Activated naive CD4-positive, alpha-beta T cell treated with anti-CD3 and anti-CD28 coated beads, Interleukin-2, amount 50 U/mL, for 16 hours (primary cell): ENCODE data around the gene RALGAPA1.
"Not testable (repeated sequence)": the region's sequence is repeated elsewhere in the genome, so short reads cannot be mapped to it uniquely, and the experiment has no call there.

Experiments used
- DNase-seq: peaks from one replicate; pipeline ENCODE4 v3.0.0-alpha.2; 2020

RALGAPA1 gene

GRCh38 chr14:35821564-35822411, 12.7 kb upstream of the RALGAPA1 start:
- DNase-seq = no peak

GRCh38 chr14:35819591-35820540, 10.8 kb upstream of the RALGAPA1 start:
- DNase-seq = no peak

- no peak for DNase-seq
These were observed 9.4 kb upstream of the RALGAPA1 start for GRCh38 chr14:35818346-35819115.

DNA sequence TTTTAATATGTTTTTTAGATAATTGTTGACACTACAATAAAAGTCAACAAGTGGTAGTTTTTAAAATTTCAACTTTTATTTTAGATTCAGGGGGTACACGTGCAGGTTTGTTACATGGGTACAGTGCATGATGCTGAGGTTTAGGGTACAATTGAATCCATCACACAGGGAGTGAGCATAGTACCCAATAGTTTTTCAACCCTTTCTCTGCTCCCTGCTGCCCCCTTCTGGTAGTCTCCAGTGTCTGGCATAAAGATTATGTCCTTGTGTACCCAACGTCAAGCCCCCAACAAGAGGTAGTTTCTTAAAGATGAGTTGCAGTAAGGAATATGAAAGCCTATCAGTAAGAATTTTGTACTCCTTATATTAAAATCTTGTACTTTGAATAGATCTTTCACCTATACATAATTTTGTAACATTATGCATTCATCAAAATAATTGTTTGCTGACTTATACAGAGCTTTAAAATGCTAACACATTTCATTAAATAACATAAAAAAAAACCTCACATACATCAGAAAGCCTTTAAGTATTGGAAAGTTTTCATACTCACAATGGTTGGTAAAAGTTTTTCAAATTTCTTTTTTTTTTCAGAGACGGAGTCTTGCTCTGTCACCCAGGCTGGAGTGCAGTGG, 5.4 kb upstream of the RALGAPA1 start:
- peak; percentile 77 for DNase-seq

- DNase-seq = no peak
These were observed 1.9 kb upstream of the RALGAPA1 start for GRCh38 chr14:35810963-35811362.

DNA sequence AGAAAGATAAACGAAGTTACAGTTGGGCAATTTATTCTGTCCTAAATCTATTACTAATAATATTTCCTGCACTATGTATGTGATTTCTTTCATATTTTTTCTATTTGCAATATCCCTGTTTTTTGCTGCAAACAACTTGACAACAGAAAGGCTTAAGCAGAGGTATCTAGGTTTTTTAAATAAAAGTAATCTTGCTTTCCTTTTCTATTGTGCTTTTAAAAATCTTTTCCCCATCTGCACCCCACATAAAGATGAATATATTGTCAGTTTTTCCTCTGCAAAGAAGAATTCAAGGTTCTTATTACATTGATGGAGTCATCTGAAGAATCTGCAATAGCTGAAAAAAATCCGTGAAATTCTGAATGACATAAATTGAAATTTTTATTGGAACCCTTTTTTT, 502 bp upstream of the RALGAPA1 start:
- no peak for DNase-seq

GRCh38 chr14:35808076-35808637, 938 bp downstream of the RALGAPA1 start:
- DNase-seq = peak; percentile 19

- DNase-seq = no peak
These were observed 1.7 kb downstream of the RALGAPA1 start for GRCh38 chr14:35807131-35807961.

DNA sequence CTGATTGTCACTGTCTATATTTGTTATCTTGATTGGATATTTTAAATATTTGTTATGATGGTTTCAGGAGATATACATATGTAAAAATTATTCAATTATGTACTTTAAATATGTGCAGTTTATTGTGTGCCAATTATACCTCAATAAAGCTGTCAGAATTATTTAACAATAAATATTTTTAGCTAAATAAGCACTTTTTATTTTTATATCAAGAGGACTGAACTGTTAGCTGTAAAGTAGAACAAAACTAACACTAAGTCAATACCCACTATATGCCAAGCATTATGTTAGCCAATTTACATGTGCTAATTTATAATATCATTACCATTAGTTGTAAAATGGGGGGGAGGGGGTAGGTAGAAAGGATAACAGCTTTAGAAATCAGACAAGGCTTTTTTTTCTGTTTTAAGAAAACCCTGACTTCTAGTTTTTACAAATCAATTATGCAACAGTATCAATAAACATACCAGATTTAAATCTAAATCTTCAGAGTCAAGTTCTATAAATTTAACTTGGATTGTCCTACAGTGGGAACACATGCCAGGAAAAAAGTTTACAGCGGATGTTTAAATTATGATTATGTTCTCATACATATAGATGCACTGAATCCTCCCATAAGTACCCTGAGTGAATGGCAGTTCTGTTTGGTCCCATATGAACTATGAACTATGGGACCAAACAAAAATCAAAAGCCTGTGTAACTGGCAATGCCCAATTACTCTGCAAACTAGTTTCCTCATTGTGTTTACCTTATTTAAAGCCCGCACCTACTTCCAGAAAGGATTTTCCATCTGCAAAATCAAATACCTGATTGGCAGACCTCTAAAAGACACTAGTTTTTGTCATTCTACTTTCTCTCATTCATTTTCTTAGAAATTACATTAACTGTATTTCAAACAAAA, 2.8 kb downstream of the RALGAPA1 start:
- no peak for DNase-seq

- no peak for DNase-seq
These were observed 11.3 kb downstream of the RALGAPA1 start for GRCh38 chr14:35797796-35798195.

- no peak for DNase-seq
These were observed 19.4 kb downstream of the RALGAPA1 start for GRCh38 chr14:35789651-35790050.

GRCh38 chr14:35786856-35787255, 22.2 kb downstream of the RALGAPA1 start:
- no peak for DNase-seq

DNA sequence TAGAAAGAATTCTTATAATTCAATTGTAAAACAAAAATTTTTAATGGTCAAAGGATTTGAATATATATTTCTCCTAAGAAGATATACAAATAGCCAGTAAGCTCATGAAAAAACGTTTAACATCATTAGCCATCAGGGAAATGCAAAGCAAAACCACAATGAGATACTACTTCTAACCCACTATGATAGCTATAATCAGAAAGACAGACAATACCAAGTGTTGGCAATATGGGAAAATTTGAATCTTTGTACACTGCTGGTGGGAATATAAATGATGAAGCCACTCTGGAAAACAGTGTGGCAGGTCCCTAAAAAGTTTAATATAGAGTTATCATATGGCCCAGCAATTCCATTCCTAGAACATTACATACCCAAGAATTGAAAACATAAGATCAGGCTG, 25.4 kb downstream of the RALGAPA1 start:
- no peak for DNase-seq

DNA sequence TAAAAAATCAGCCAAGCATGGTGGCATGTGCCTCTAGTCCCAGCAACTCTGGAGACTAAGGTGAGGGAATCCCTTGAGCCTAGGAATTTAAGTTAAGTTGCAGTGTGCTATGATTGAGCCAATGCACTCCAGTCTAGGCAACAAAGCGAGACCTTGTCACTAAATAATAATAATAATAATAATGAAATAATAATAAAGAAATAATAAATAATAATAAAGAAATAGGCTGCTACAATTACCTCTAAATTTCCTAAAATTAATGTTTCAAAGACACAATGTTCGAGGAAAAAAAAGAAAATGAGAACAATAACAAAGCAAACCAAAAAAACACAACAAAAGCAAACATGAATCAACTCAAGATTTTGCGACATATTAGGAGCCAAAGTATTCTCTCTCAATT, 29.7 kb downstream of the RALGAPA1 start:
- DNase-seq = no peak

GRCh38 chr14:35777550-35777949, 31.5 kb downstream of the RALGAPA1 start:
- DNase-seq = not testable (repeated sequence)

DNA sequence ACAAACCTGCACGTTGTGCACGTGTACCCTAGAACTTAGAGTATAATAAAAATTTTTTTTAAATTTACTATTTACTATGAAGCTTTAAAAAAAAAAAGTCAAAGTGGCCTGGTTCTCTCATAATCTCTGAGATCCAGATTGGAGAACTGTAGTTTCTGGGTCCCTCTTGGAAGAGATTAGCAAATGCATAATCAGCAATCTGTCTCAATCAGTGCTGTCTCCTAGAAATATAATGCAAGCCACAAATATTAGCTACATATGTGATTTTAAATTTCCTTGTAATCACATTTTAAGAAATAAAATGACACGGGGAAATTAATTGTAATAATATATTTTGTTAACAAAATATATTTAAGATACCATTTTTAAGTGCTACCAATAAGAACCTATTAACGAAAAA, 32.3 kb downstream of the RALGAPA1 start:
- no peak for DNase-seq

- not testable (repeated sequence) for DNase-seq
These were observed 33.0 kb downstream of the RALGAPA1 start for GRCh38 chr14:35776085-35776484.

- DNase-seq = no peak
These were observed 42.4 kb downstream of the RALGAPA1 start for GRCh38 chr14:35766700-35767082.

DNA sequence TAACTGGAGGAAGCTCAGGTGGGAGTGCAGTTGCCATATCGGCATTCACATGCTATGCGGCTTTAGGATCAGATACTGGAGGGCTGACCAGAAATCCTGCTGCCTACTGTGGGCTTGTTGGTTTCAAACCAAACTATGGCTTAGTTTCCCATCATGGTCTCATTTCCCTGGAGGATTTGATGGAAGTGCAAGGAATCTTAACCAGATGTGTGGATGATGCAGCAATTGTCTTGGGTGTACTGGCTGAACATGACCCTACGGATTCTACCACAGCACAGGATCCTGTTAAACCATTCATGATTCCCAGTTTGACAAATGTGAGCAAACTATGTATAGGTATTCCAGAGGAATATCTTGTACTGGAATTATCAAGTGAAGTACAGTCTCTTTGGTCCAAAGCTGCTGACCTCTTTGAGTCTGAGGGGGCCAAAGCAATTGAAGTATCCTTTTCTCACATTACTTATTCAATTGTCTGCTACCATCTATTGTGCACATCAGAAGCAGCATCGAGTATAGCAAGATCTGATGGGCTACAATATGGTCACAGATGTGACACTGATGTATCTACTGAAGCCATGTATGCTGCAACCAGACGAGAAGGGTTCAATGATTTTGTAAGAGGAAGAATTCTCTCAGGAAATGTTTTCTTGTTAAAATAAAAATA, 42.9 kb downstream of the RALGAPA1 start:
- DNase-seq = no peak

- DNase-seq = no peak
These were observed 47.2 kb downstream of the RALGAPA1 start for GRCh38 chr14:35761922-35762321.
